Activated CD8-positive, alpha-beta T cell treated with anti-CD3 and anti-CD28 coated beads for 36 hours (primary cell): Measurements from ENCODE around the gene CNPY3. TPM values are rescaled to one million over a fixed set of nuclear protein-coding genes. Genes with fewer than 3 reads are reported as not detected.
A peak's percentile ranks its signal among the peaks of the same experiment; 100 is the strongest.

Experiments used
- ATAC-seq: fragments of 200-7000 bp; cut with Tn5 transposase; one replicate; pipeline ENCODE4 v1.10.0; 2021; ENCODE audit warnings: mild to moderate bottlenecking, moderate library complexity
- CTCF ChIA-PET: fragments of 350-600 bp; sonication (Branson Sonifier 250); formaldehyde crosslinking; loops from one replicate; lab custom pipeline; 2021; ENCODE audit warnings: antibody characterized with exemption; lab: Charles Lee
- POLR2A ChIA-PET: fragments of 350-600 bp; sonication (Branson Sonifier 250); formaldehyde crosslinking; loops from one replicate; lab custom pipeline; 2021; ENCODE audit warnings: antibody characterized with exemption; lab: Charles Lee
- DNase-seq: peaks from one replicate; pipeline ENCODE4 v3.0.0-alpha.2; 2020
- H3K27ac Mint-ChIP-seq: one replicate; pipeline ENCODE4 v1.8.0; 2021; ENCODE audit warnings: mild to moderate bottlenecking, mixed read lengths
- H3K27me3 Mint-ChIP-seq: one replicate; pipeline ENCODE4 v1.8.0; 2021; ENCODE audit warnings: mixed read lengths
- H3K36me3 Mint-ChIP-seq: one replicate; pipeline ENCODE4 v1.8.0; 2021; ENCODE audit warnings: low read depth, mixed read lengths
- H3K4me1 Mint-ChIP-seq: one replicate; pipeline ENCODE4 v1.8.0; 2021; ENCODE audit warnings: low read depth, mixed read lengths
- H3K4me3 Mint-ChIP-seq: one replicate; pipeline ENCODE4 v1.8.0; 2021; ENCODE audit warnings: mild to moderate bottlenecking, moderate library complexity, mixed read lengths
- H3K9me3 Mint-ChIP-seq: one replicate; pipeline ENCODE4 v1.8.0; 2021; ENCODE audit warnings: mixed read lengths
- intact Hi-C: fragments of 100-400 bp; cut with micrococcal nuclease; formaldehyde crosslinking; loops from one replicate; pipeline ENCODE4 v1.10.0; 2022
- total RNA-seq, 2 experiments: library from RNA; stranded (reverse); gene quantifications; one replicate each; pipeline ENCODE4 v1.2.3, GENCODE V29; 2021
- TF ChIP-seq, protein P1 (sequence below): fragments of 200-600 bp; IDR thresholded peaks from one replicate; pipeline ENCODE4 v1.8.0; 2022; ENCODE audit warnings: antibody characterized with exemption, mild to moderate bottlenecking

Gene CNPY3
- total RNA-seq, 2 experiments from 2014 or later = 46.2 to 46.8 TPM

DNA sequence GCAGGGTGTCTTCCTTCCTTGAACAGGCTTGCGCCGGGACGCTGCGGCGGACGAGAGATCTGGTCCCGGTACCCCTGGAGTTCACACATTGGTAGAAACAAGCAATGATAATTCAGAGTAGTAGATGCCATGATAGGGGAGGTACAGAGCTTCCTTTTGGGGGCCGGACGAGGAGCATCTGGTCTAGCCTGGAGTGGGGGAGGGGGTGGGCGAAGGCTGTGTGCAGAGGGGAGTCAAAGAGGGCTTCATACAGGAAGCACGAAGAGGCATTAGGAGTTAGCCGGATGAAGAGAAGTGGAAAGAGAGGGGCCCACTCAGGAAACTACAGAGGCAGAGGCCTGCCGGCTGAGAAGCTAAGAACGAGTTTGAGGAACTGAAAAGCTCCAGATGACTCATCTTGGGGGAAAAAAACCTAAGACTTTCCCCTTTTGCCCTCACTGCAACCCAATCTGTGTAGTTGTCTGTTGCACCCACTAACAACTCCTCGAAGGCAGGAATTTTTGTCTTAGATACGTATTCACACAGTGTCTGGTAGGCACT lies 611 bp downstream of the CNPY3 start:
- CTCF ChIA-PET = interaction anchor here (0.7 to 2.5 kb wide), 10 partner anchors 11 to 300 kb away, joined by 3 to 16 read pairs (median 6); partner anchors contain the start of genes DNPH1, KLHDC3, MEA1 and PEX6
- peak overlapping the region; percentile 97 for H3K27ac Mint-ChIP-seq
- TF ChIP-seq, protein P1, sequence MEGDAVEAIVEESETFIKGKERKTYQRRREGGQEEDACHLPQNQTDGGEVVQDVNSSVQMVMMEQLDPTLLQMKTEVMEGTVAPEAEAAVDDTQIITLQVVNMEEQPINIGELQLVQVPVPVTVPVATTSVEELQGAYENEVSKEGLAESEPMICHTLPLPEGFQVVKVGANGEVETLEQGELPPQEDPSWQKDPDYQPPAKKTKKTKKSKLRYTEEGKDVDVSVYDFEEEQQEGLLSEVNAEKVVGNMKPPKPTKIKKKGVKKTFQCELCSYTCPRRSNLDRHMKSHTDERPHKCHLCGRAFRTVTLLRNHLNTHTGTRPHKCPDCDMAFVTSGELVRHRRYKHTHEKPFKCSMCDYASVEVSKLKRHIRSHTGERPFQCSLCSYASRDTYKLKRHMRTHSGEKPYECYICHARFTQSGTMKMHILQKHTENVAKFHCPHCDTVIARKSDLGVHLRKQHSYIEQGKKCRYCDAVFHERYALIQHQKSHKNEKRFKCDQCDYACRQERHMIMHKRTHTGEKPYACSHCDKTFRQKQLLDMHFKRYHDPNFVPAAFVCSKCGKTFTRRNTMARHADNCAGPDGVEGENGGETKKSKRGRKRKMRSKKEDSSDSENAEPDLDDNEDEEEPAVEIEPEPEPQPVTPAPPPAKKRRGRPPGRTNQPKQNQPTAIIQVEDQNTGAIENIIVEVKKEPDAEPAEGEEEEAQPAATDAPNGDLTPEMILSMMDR = no peak
- POLR2A ChIA-PET = interaction anchor here (0.6 to 3.6 kb wide), 32 partner anchors 8 to 1001 kb away, joined by 3 to 38 read pairs (median 4); partner anchors contain the start of genes CUL7, KLHDC3, MEA1 and PEX6
- H3K9me3 Mint-ChIP-seq = no peaks in the 10 kb centered on the region
- intact Hi-C loops = loop anchor here (1.0 kb wide), 1 partner anchor 49 kb away; the partner anchor contains the start of gene PEX6
- H3K36me3 Mint-ChIP-seq = peaks cover 34% of the 10 kb centered on the region
- H3K4me1 Mint-ChIP-seq = peaks cover 33% of the 10 kb centered on the region
- peak overlapping the region; percentile 95 for H3K4me3 Mint-ChIP-seq
- peak; percentile 47 for ATAC-seq
- no peaks in the 10 kb centered on the region for H3K27me3 Mint-ChIP-seq
- DNase-seq = peak; percentile 87

DNA sequence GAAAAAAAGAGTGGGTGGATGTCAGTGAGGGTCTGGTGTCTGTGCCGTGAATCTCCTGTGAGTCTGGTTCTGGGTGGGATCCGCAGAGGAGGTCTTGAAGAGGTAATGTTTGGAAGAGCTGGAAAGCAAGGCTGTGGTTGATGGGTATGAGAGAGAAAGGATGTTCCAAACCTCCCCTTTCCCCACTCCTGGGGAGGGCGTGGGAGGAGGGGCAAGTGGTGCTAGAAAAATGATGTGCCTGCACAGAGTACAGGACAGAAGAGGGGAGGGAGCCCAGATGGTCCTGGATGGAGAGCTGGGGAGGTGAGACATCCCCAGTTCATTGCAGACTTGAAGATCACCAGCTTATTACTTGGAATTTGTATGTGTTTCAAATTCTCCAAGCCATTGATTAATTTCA lies 3.1 kb downstream of the CNPY3 start:
- ATAC-seq = no peak
- POLR2A ChIA-PET = interaction anchor here (1.4 to 2.5 kb wide), 3 partner anchors 8 to 52 kb away, joined by 3 to 9 read pairs (median 4); partner anchors contain the start of gene PPP2R5D
- H3K27ac Mint-ChIP-seq = peak overlapping the region; percentile 86
- H3K4me1 Mint-ChIP-seq = peaks cover 45% of the 10 kb centered on the region
- intact Hi-C loops = no loop called here
- peak overlapping the region; percentile 95 for H3K4me3 Mint-ChIP-seq
- H3K36me3 Mint-ChIP-seq = peaks cover 54% of the 10 kb centered on the region
- TF ChIP-seq, protein P1 = no peak
- H3K9me3 Mint-ChIP-seq = no peaks in the 10 kb centered on the region
- DNase-seq = no peak
- CTCF ChIA-PET = interaction anchor here (1.8 kb wide), 1 partner anchor 212 kb away, joined by 6 read pairs; no protein-coding TSS in a partner anchor
- no peaks in the 10 kb centered on the region for H3K27me3 Mint-ChIP-seq

DNA sequence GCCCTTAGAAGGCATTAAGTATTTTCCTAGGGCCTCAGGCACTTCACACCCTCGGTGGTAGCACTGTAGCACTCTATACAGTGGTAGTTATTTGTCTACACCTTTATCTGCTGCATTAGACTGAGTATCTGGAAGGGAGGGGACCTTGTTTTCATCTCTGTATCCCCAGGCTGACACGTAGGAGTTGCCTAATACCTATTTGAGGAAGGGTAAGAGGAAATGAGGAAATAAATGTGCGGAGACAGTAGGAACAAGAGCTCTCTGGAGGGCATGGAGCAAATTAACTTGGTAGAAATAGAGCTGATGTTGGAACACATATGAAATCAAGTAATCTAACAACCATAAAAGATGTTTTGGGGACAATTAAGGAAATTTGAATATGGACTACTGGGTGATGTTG lies 3.9 kb downstream of the CNPY3 start:
- DNase-seq (no peak), ATAC-seq (no peak)
- Mint-ChIP-seq H3K4me3 (peak overlapping the region; percentile 95), H3K36me3 (peaks cover 59% of the 10 kb centered on the region), H3K4me1 (peaks cover 47% of the 10 kb centered on the region), H3K27ac (peak overlapping the region; percentile 86), H3K9me3 (no peaks in the 10 kb centered on the region), H3K27me3 (no peaks in the 10 kb centered on the region)
- POLR2A ChIA-PET = interaction anchor here (1.3 to 1.5 kb wide), 3 partner anchors 13 to 76 kb away, joined by 3 read pairs; no protein-coding TSS in a partner anchor
- intact Hi-C loops = no loop called here
- CTCF ChIA-PET = interaction anchor here (1.3 to 1.9 kb wide), 2 partner anchors 41 to 211 kb away, joined by 3 to 6 read pairs; no protein-coding TSS in a partner anchor
- TF ChIP-seq, protein P1 = no peak

DNA sequence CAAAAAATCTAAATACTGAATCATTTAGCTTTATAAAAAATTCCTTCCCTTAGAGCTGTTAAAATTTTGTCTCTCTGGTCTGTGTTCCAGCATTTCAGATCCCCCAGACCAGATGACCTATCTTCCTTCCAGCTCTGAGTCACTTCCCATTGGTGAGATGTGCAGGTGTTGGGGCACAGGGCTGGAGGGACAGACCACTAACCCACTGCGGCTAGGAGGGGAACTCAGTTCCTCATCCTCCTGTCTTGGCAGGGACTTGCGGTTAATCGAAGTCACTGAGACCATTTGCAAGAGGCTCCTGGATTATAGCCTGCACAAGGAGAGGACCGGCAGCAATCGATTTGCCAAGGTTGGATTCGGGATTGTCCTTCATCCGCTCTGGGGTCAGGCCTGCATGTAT lies 6.0 kb downstream of the CNPY3 start:
- intact Hi-C loops = no loop called here
- no peaks in the 10 kb centered on the region for H3K9me3 Mint-ChIP-seq
- ATAC-seq (no peak), DNase-seq (no peak)
- TF ChIP-seq, protein P1 = no peak
- H3K36me3 Mint-ChIP-seq = peaks cover 66% of the 10 kb centered on the region
- ChIA-PET CTCF (interaction anchor here (0.8 to 1.0 kb wide), 2 partner anchors 27 to 35 kb away, joined by 3 read pairs; no protein-coding TSS in a partner anchor), POLR2A (interaction anchor here (0.6 to 0.9 kb wide), 2 partner anchors 14 to 44 kb away, joined by 3 to 4 read pairs; partner anchors contain the start of gene PEX6)
- peaks cover 40% of the 10 kb centered on the region for H3K4me1 Mint-ChIP-seq
- H3K4me3 Mint-ChIP-seq = no peak overlapping the region
- peak overlapping the region; percentile 77 for H3K27ac Mint-ChIP-seq
- H3K27me3 Mint-ChIP-seq = no peaks in the 10 kb centered on the region

DNA sequence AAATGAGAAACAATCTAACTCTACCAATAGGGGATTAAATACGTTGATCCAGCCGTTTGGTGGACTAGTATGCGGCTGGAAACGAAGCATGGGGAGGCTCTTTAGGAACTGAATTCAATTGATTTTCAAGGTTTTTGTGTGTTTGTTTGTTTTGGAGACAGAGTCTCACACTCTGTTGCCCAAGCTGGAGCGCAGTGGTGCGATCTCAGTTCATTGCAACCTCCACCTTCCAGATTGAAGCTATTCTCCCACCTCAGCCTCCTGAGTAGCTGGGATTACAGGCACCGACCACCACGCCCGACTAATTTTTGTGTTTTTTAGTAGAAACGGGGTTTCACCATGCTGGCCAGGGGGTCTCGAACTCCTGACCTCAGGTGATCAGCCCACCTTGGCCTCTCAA lies 7.1 kb downstream of the CNPY3 start:
- TF ChIP-seq, protein P1 = no peak
- ChIA-PET CTCF (no interaction called here), POLR2A (interaction anchor here (1.0 kb wide), 1 partner anchor 17 kb away, joined by 3 read pairs; no protein-coding TSS in a partner anchor)
- H3K9me3 Mint-ChIP-seq = no peaks in the 10 kb centered on the region
- ATAC-seq (no peak), DNase-seq (no peak)
- H3K27ac Mint-ChIP-seq = no peak overlapping the region
- H3K36me3 Mint-ChIP-seq = peaks cover 63% of the 10 kb centered on the region
- H3K4me1 Mint-ChIP-seq = peaks cover 41% of the 10 kb centered on the region
- intact Hi-C loops = no loop called here
- no peaks in the 10 kb centered on the region for H3K27me3 Mint-ChIP-seq
- H3K4me3 Mint-ChIP-seq = no peak overlapping the region
